H1 (cell line): Measurements from ENCODE around the gene USP43. TPM values are rescaled to one million over a fixed set of nuclear protein-coding genes. Genes with fewer than 3 reads are reported as not detected.

Experiments
- ASH2L ChIP-seq: fragments of 200-600, 300-600 bp; sonication (generic); IDR thresholded peaks from one replicate; pipeline ENCODE4 v1.7.1; 2017; ENCODE audit warnings: low read length
- BACH1 ChIP-seq: IDR thresholded peaks from 2 replicates; pipeline ENCODE4 v1.6.1; 2012; ENCODE audit warnings: low read length, improper control_type of control experiment
- CBX8 ChIP-seq: fragments of 300-800, 300-1000 bp; sonication (generic); IDR thresholded peaks from 2 replicates; pipeline ENCODE4 v1.7.1; 2016; ENCODE audit warnings: low read depth, low read length, borderline replicate concordance
- EGR1 ChIP-seq: IDR thresholded peaks from 2 replicates; pipeline ENCODE4 v1.6.1; 2011; ENCODE audit warnings: low read depth, low read length, borderline replicate concordance
- EP300 ChIP-seq, 2 experiments: IDR thresholded peaks; 1 replicate in 1 of 2; 2 replicates in 1 of 2; pipeline ENCODE4 v1.6.1; 2011 to 2012; ENCODE audit warnings: low read depth in 2 of 2, low read length in 2 of 2, mild to moderate bottlenecking in 2 of 2, borderline replicate concordance in 1 of 2, inconsistent platforms in 1 of 2, moderate library complexity in 1 of 2
- EZH2 ChIP-seq: fragments of 200-600 bp; sonication (generic); IDR thresholded peaks from 2 replicates; pipeline ENCODE4 v1.7.1; 2012; ENCODE audit warnings: low read depth, mild to moderate bottlenecking, moderate library complexity, low read length, inconsistent platforms; ENCODE audit not compliant: severe bottlenecking
- FOSL1 ChIP-seq: IDR thresholded peaks from 2 replicates; pipeline ENCODE4 v1.6.1; 2011; ENCODE audit warnings: mild to moderate bottlenecking, low read depth, low read length, moderate library complexity; ENCODE audit not compliant: insufficient read depth
- GABPA ChIP-seq: IDR thresholded peaks from 2 replicates; pipeline ENCODE4 v1.6.1; 2011; ENCODE audit warnings: mild to moderate bottlenecking, low read length, moderate library complexity, borderline replicate concordance; ENCODE audit not compliant: insufficient read depth
- HDAC6 ChIP-seq: IDR thresholded peaks from one replicate; pipeline ENCODE4 v1.7.1; 2012; ENCODE audit warnings: low read depth, mild to moderate bottlenecking, inconsistent platforms, low read length, moderate library complexity
- JUN ChIP-seq: IDR thresholded peaks from 2 replicates; pipeline ENCODE4 v1.6.1; 2011; ENCODE audit warnings: low read depth, mild to moderate bottlenecking, improper control_type of control experiment, low read length
- KDM4A ChIP-seq: IDR thresholded peaks from one replicate; pipeline ENCODE4 v1.7.1; 2012; ENCODE audit warnings: low read depth, mild to moderate bottlenecking, moderate library complexity, low read length, inconsistent platforms; ENCODE audit not compliant: severe bottlenecking
- PHF8 ChIP-seq: fragments of 200-600 bp; sonication (generic); conservative IDR thresholded peaks from 2 replicates; pipeline ENCODE4 v1.7.1; 2012; ENCODE audit warnings: low read depth, mild to moderate bottlenecking, inconsistent platforms, low read length, moderate library complexity
- POLR2A ChIP-seq, 2 experiments: IDR thresholded peaks; 1 replicate in 1 of 2; 2 replicates in 1 of 2; pipeline ENCODE4 v1.6.1; 2011; ENCODE audit warnings: low read depth in 2 of 2, low read length in 2 of 2, mild to moderate bottlenecking in 2 of 2; ENCODE audit errors: control extremely low read depth in 1 of 2
- POLR2AphosphoS5 ChIP-seq: IDR thresholded peaks from 2 replicates; pipeline ENCODE4 v1.6.1; 2011; ENCODE audit warnings: low read depth, low read length
- RAD21 ChIP-seq, 2 experiments: IDR thresholded peaks in 1 of 2; conservative IDR thresholded peaks in 1 of 2; 2 replicates each; pipeline ENCODE4 v1.6.1; 2011; ENCODE audit warnings: low read depth in 2 of 2, low read length in 2 of 2, improper control_type of control experiment in 1 of 2, inconsistent platforms in 1 of 2, mild to moderate bottlenecking in 1 of 2, moderate library complexity in 1 of 2
- SIN3A ChIP-seq, 2 experiments: IDR thresholded peaks in 1 of 2; conservative IDR thresholded peaks in 1 of 2; 2 replicates each; pipeline ENCODE4 v1.6.1; 2011 to 2012; ENCODE audit warnings: low read length in 2 of 2, improper control_type of control experiment in 1 of 2, low read depth in 1 of 2, mild to moderate bottlenecking in 1 of 2
- SP1 ChIP-seq: IDR thresholded peaks from 2 replicates; pipeline ENCODE4 v1.6.1; 2011; ENCODE audit warnings: low read depth, low read length
- TAF1 ChIP-seq: IDR thresholded peaks from 2 replicates; pipeline ENCODE4 v1.6.1; 2011; ENCODE audit warnings: mild to moderate bottlenecking, low read depth, low read length
- TAF7 ChIP-seq: optimal IDR thresholded peaks from 2 replicates; pipeline ENCODE3; 2011; ENCODE audit warnings: low read depth, mild to moderate bottlenecking, inconsistent platforms, low read length, moderate library complexity, borderline replicate concordance
- TBP ChIP-seq: IDR thresholded peaks from 2 replicates; pipeline ENCODE4 v1.6.1; 2011; ENCODE audit warnings: low read depth, low read length, improper control_type of control experiment
- YY1 ChIP-seq: IDR thresholded peaks from 2 replicates; pipeline ENCODE4 v1.6.1; 2011; ENCODE audit warnings: low read depth, mild to moderate bottlenecking, low read length
- polyA plus RNA-seq, 7 experiments: library from polyadenylated mRNA; depleted of rRNA in 3 of 7; stranded (reverse) in 5 of 7; unstranded in 2 of 7; fragments of >200 nt in 5 of 7; fragments of 200-250 nt in 2 of 7; gene quantifications; 1 replicate in 5 of 7; 2 replicates in 1 of 7; 4 replicates in 1 of 7; pipeline versions ENCODE4 v1.2.1 to v1.2.3, GENCODE V29; 2011 to 2013; ENCODE audit warnings: missing spikeins in 2 of 7, mixed read lengths in 2 of 7
- total RNA-seq: library from RNA; stranded (reverse); fragmentation: NEBNext Ultra II Directional; extraction: Animal tissue kit (Norgen Biotek cat#: 25700); gene quantifications from 2 replicates; pipeline ENCODE4 v1.2.1, GENCODE V29; 2021
- TF ChIP-seq, protein P1 (sequence below): IDR thresholded peaks from 2 replicates; pipeline ENCODE4 v1.6.1; 2012; ENCODE audit warnings: inconsistent platforms
- TF ChIP-seq, protein P2 (sequence below): IDR thresholded peaks from 2 replicates; pipeline ENCODE4 v1.6.1; 2011; ENCODE audit warnings: low read depth, mild to moderate bottlenecking, low read length; ENCODE audit not compliant: insufficient read depth

The USP43 gene
- total and polyA plus RNA-seq, 2 of the 8 experiments (the other 6 are each of a cell fraction or from before 2014, with no cell fraction given): 3.0 to 7.2 TPM

DNA sequence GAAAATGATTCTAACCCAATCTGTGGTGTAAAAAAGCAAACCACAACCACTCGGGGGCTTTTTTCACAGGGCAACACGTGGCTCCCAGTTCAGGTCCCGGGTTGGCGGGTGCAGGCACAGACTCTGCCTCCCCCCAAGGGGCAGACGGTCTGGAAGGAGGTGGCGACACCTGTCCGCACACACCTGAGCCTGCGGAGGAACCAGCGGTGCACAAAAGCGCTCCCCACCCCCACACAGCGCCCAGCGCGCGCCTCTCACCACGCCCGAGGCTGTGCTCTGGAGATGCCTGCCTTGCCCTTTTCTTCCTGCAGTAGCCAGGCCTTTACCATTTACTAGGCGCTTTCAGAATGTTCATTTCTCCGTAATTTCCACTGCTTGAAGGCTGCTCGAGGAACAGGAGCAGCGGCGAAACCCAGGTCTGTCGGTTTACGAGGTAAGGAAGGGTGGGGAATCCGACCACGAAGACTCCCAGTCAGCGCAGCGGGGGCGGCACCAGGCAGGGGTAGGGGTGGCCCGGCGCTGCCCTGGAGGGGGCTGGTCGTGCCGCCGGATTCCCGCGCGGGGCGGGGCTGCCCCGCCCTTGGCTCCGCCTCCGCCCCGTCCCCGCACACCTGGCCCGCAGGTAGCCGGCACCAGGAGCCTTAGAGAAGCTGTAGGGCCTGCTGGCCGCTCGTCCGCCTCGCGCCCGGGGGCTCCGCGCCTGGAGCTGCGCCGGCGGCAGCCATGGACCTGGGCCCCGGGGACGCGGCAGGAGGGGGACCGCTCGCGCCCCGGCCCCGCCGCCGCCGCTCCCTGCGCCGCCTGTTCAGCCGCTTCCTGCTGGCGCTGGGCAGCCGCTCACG, at the start of gene USP43 (continued):
- TF ChIP-seq POLR2AphosphoS5 (peak; percentile 46), JUN (no peak), RAD21 (IDR thresholded peaks at IDR 0.05 in 1 of 2, conservative IDR thresholded peaks at IDR 0.05 in 1 of 2; ENCODE audit: low read depth in 2 of 2, low read length in 2 of 2) (no peak), KDM4A (no peak), HDAC6 (no peak), EGR1 (0 out of 2 replicates have a peak, but pooled peaks have one; percentile 45), SP1 (no peak), TAF1 (no peak; the same call in none of the 2 replicates), BACH1 (no peak), TBP (peak; percentile 20; the same call in 1 of the 2 replicates), FOSL1 (0 out of 2 replicates have a peak, but pooled peaks have one; percentile 42), POLR2A (IDR thresholded peaks at IDR 0.05; ENCODE audit: control extremely low read depth in 1 of 2, low read depth in 2 of 2, low read length in 2 of 2) (peak; percentile 43 to 55), EP300 (IDR thresholded peaks at IDR 0.05; ENCODE audit: borderline replicate concordance in 1 of 2, low read depth in 2 of 2, low read length in 2 of 2) (no peak), ASH2L (peak; percentile 88), CBX8 (no peak), EZH2 (no peak), PHF8 (peak; percentile 30), GABPA (no peak), YY1 (no peak), SIN3A (conservative IDR thresholded peaks at IDR 0.05 in 1 of 2, IDR thresholded peaks at IDR 0.05 in 1 of 2; ENCODE audit: low read depth in 1 of 2, low read length in 2 of 2) (0 out of 4 replicates have a peak, but pooled peaks of 1 of the 2 experiments have one; percentile 26), TAF7 (peak; percentile 60)
- TF ChIP-seq, protein P1, sequence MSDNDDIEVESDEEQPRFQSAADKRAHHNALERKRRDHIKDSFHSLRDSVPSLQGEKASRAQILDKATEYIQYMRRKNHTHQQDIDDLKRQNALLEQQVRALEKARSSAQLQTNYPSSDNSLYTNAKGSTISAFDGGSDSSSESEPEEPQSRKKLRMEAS: peak; percentile 72
- TF ChIP-seq, protein P2, sequence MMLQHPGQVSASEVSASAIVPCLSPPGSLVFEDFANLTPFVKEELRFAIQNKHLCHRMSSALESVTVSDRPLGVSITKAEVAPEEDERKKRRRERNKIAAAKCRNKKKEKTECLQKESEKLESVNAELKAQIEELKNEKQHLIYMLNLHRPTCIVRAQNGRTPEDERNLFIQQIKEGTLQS: no peak
